KMS-11 (cell line): ENCODE data around the gene INTS2.
A peak's percentile ranks its signal among the peaks of the same experiment; 100 is the strongest.

Experiments
- H2AFZ ChIP-seq: fragments of 200-600 bp; sonication (generic); 2 replicates; pipeline ENCODE4 v1.6.1; 2016; ENCODE audit warnings: antibody characterized with exemption, mixed run types, low read depth
- H3K27ac ChIP-seq: fragments of 200-600 bp; sonication (generic); 2 replicates; pipeline ENCODE4 v1.6.1; 2016; ENCODE audit warnings: mild to moderate bottlenecking, mixed run types
- H3K27me3 ChIP-seq: fragments of 200-600 bp; sonication (generic); 2 replicates; pipeline ENCODE4 v1.6.1; 2017; ENCODE audit warnings: mild to moderate bottlenecking, low read depth, mixed run types, moderate library complexity; ENCODE audit not compliant: insufficient read depth
- H3K36me3 ChIP-seq: fragments of 200-600 bp; sonication (generic); 2 replicates; pipeline ENCODE4 v1.6.1; 2017; ENCODE audit warnings: mild to moderate bottlenecking, mixed run types; ENCODE audit not compliant: insufficient read depth
- H3K4me1 ChIP-seq: fragments of 200-600 bp; sonication (generic); 2 replicates; pipeline ENCODE4 v1.6.1; 2016; ENCODE audit warnings: mild to moderate bottlenecking, low read depth, mixed run types; ENCODE audit not compliant: poor library complexity, severe bottlenecking
- H3K4me2 ChIP-seq: fragments of 200-600 bp; sonication (generic); 2 replicates; pipeline ENCODE4 v1.7.0; 2016; ENCODE audit warnings: mild to moderate bottlenecking, mixed run types
- H3K4me3 ChIP-seq: fragments of 200-600 bp; sonication (generic); IDR thresholded peaks from 2 replicates; pipeline ENCODE4 v1.6.1; 2017; ENCODE audit warnings: low read depth, low read length, mixed read lengths; ENCODE audit not compliant: insufficient read depth
- H3K79me2 ChIP-seq: fragments of 200-600 bp; sonication (generic); 2 replicates; pipeline ENCODE4 v1.6.1; 2016; ENCODE audit warnings: low read depth, mixed run types; ENCODE audit not compliant: insufficient read depth
- H3K9ac ChIP-seq: fragments of 200-600 bp; sonication (generic); 2 replicates; pipeline ENCODE4 v1.6.1; 2016; ENCODE audit warnings: mild to moderate bottlenecking, mixed run types
- H4K20me1 ChIP-seq: fragments of 200-600 bp; sonication (generic); 2 replicates; pipeline ENCODE4 v1.6.1; 2016; ENCODE audit warnings: mild to moderate bottlenecking, mixed run types; ENCODE audit not compliant: insufficient read depth
- TF ChIP-seq, protein P1 (sequence below): fragments of 200-600 bp; sonication (generic); conservative IDR thresholded peaks from 2 replicates; pipeline ENCODE4 v1.6.1; 2017; ENCODE audit warnings: low read depth, mild to moderate bottlenecking, antibody characterized with exemption, low read length, moderate library complexity, mixed read lengths

INTS2 gene

GRCh38 chr17:61927208-61928100 lies at the start of gene INTS2:
TSS of gene INTS2 (minus strand) at chr17:61927982. CDS start at chr17:61926644, 1,338 bp downstream.
- Histone ChIP-seq H3K4me2 (peak within 1 kb of the TSS; percentile 92), H3K4me3 (no peak within 1 kb of the TSS), H3K4me1 (peaks cover 17% of the 10 kb centered on the region), H2AFZ (peak within 1 kb of the TSS; percentile 70), H3K27me3 (no peaks in the 10 kb centered on the region), H3K79me2 (peaks cover 11% of the 10 kb centered on the region; the same call in 1 of the 2 replicates), H3K27ac (peak within 1 kb of the TSS; percentile 79), H3K9ac (peak within 1 kb of the TSS; percentile 89), H3K36me3 (no peaks in the 10 kb centered on the region), H4K20me1 (no peaks in the 10 kb centered on the region)
- TF ChIP-seq, protein P1, sequence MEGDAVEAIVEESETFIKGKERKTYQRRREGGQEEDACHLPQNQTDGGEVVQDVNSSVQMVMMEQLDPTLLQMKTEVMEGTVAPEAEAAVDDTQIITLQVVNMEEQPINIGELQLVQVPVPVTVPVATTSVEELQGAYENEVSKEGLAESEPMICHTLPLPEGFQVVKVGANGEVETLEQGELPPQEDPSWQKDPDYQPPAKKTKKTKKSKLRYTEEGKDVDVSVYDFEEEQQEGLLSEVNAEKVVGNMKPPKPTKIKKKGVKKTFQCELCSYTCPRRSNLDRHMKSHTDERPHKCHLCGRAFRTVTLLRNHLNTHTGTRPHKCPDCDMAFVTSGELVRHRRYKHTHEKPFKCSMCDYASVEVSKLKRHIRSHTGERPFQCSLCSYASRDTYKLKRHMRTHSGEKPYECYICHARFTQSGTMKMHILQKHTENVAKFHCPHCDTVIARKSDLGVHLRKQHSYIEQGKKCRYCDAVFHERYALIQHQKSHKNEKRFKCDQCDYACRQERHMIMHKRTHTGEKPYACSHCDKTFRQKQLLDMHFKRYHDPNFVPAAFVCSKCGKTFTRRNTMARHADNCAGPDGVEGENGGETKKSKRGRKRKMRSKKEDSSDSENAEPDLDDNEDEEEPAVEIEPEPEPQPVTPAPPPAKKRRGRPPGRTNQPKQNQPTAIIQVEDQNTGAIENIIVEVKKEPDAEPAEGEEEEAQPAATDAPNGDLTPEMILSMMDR: no peak

GRCh38 chr17:61974115-61974514 lies 46.3 kb upstream of the INTS2 start:
- H3K79me2 ChIP-seq: peaks cover 14% of the 10 kb centered on the region; the same call in 1 of the 2 replicates
- no peak overlapping the region for H3K27ac ChIP-seq
- H3K36me3 ChIP-seq: peaks cover under 1% of the 10 kb centered on the region
- no peaks in the 10 kb centered on the region for H3K4me1 ChIP-seq
- H2AFZ ChIP-seq: no peak overlapping the region
- H3K27me3 ChIP-seq: no peaks in the 10 kb centered on the region
- H3K4me2 ChIP-seq: no peak overlapping the region
- no peak overlapping the region for H3K9ac ChIP-seq
- 0 out of 2 replicates have a peak, but pooled peaks cover 4% of the 10 kb centered on the region for H4K20me1 ChIP-seq
- no peak overlapping the region for H3K4me3 ChIP-seq
- TF ChIP-seq, protein P1: no peak

DNA sequence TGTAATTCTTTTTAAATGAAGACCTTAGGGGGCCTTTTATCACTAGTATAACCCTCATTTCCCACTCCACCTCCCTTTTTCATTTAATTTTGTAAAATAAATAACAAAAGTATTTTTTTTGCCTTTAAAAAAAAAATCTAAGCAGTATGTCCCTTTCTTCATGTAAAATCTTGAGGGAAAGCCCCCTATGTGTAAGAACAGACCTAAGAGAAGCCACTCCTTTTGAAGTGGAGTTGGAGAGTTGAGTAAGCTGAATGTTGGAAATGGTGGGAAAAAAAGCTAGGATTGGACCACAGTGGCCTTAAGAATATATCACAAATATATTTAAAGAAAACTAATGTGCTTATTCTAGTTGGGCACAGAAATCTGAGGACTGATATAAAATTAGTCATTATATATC lies 44.5 kb upstream of the INTS2 start:
- H3K4me1 ChIP-seq: no peaks in the 10 kb centered on the region
- H3K4me3 ChIP-seq: no peak overlapping the region
- peaks cover 5% of the 10 kb centered on the region for H3K36me3 ChIP-seq
- no peak overlapping the region for H3K27ac ChIP-seq
- 0 out of 2 replicates have a peak, but pooled peaks cover 4% of the 10 kb centered on the region for H4K20me1 ChIP-seq
- no peak overlapping the region for H3K9ac ChIP-seq
- no peaks in the 10 kb centered on the region for H3K27me3 ChIP-seq
- no peak overlapping the region for H3K4me2 ChIP-seq
- peaks cover 14% of the 10 kb centered on the region; the same call in 1 of the 2 replicates for H3K79me2 ChIP-seq
- TF ChIP-seq, protein P1: no peak
- H2AFZ ChIP-seq: no peak overlapping the region

- peaks cover 5% of the 10 kb centered on the region for H3K36me3 ChIP-seq
- no peak overlapping the region for H3K9ac ChIP-seq
- TF ChIP-seq, protein P1: no peak
- no peak overlapping the region for H3K27ac ChIP-seq
- no peak overlapping the region for H3K4me2 ChIP-seq
- 0 out of 2 replicates have a peak, but pooled peaks cover 4% of the 10 kb centered on the region for H4K20me1 ChIP-seq
- peaks cover 20% of the 10 kb centered on the region for H3K79me2 ChIP-seq
- H3K27me3 ChIP-seq: no peaks in the 10 kb centered on the region
- no peak overlapping the region for H2AFZ ChIP-seq
- no peak overlapping the region for H3K4me3 ChIP-seq
- no peaks in the 10 kb centered on the region for H3K4me1 ChIP-seq
Observed at GRCh38 chr17:61970030-61970429, 42.2 kb upstream of the INTS2 start.
